Uterus (tissue), 4 donors: ENCODE measurements around the gene SEC24B. TPM values are rescaled to one million over a fixed set of nuclear protein-coding genes. Genes with fewer than 3 reads are reported as not detected.
"Not testable (repeated sequence)": the region's sequence is repeated elsewhere in the genome, so short reads cannot be mapped to it uniquely, and the experiment has no call there.

Experiments used
- DNase-seq, 2 donors: peaks; one replicate each; pipeline ENCODE4 v3.0.0-alpha.2; 2019 to 2020
- H3K27ac ChIP-seq, 2 donors: fragments of 200-600 bp; sonication (generic); 1 replicate in 1 of 2; 2 replicates in 1 of 2; pipeline ENCODE4 v1.5.1; 2016 to 2018
- H3K27me3 ChIP-seq, 2 donors: fragments of 200-600 bp; sonication (generic); one replicate each; pipeline ENCODE4 v1.5.1; 2018 to 2019; ENCODE audit warnings: control low read depth in 1 of 2
- H3K36me3 ChIP-seq, 2 donors: fragments of 200-600 bp; sonication (generic); one replicate each; pipeline ENCODE4 v1.5.1; 2019; ENCODE audit warnings: control low read depth in 1 of 2
- H3K4me1 ChIP-seq, 2 donors: fragments of 200-600 bp; sonication (generic); one replicate each; pipeline ENCODE4 v1.5.1; 2018 to 2019; ENCODE audit warnings: control low read depth in 1 of 2
- H3K4me3 ChIP-seq, 2 donors: fragments of 200-600 bp; sonication (generic); 1 replicate in 1 of 2; 2 replicates in 1 of 2; pipeline ENCODE4 v1.5.1; 2018 to 2019; ENCODE audit warnings: mild to moderate bottlenecking in 1 of 2
- H3K9me3 ChIP-seq, 2 donors: fragments of 200-600 bp; sonication (generic); one replicate each; pipeline ENCODE4 v1.5.1; 2019; ENCODE audit warnings: control low read depth in 1 of 2
- POLR2A ChIP-seq, 2 donors: fragments of 450-650 bp; IDR thresholded peaks; one replicate each; pipeline ENCODE4 v1.6.1; 2016; ENCODE audit warnings: antibody characterized with exemption in 2 of 2, mild to moderate bottlenecking in 1 of 2, moderate library complexity in 1 of 2
- intact Hi-C: fragments of 100-400 bp; cut with DNase I; formaldehyde crosslinking; loops from one replicate; pipeline ENCODE4 v1.15.1; 2023; ENCODE audit warnings: low total_unique reads
- total RNA-seq, 4 donors: library from RNA; depleted of rRNA in 3 of 4; stranded (reverse); fragments of >200 nt in 3 of 4; gene quantifications; one replicate each; pipeline versions ENCODE4 v1.1.0 to v1.2.4, GENCODE V29; 2014 to 2023
- TF ChIP-seq, protein P1 (sequence below), 4 experiments: fragments of 200-600 bp in 2 of 4; fragments of 450-650 bp in 2 of 4; sonication (generic) in 2 of 4; IDR thresholded peaks; one replicate each; pipeline ENCODE4 v1.5.1; 2016 to 2019; ENCODE audit warnings: antibody characterized with exemption in 4 of 4, mild to moderate bottlenecking in 2 of 4, moderate library complexity in 1 of 4
- donor health status: DM: yes; HTN: yes; CAD: no.

The SEC24B gene
- total RNA-seq, 4 donors from 2014 or later = 20.7 to 54.1 (median 30.1) TPM

DNA sequence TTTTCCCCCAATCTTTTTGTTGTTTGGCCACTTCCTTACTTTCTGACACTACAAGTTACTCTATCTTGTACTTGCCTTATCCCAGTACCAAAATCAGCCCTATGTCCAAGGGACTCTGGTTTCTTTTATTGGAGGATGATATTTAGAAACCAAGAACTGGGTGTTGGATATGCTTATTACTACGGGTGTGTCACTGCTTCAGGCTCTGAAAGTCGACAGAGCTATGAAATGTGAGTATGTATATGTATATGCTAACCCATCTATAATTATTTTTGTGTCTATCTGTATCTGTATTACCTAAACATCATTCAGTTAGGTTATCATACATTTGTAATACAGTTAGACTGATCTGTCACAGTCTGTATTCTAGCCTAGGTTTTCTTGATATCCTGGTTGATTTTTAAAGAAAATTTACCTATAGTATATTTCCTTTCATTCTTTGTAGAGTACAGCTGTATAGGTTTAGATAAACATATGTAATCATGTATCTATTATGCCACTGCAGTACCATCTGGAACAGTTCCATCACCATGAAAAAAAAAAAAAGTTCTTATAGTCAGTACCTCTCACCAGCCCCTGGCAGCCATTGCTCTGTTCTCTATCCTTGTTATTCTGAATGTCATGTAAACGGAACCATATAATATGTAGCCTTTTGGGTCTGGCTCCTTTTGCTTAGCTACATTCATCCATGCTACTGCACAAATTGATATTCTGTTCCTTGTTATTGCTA, 18.1 kb downstream of the SEC24B start:
- no peaks in the 10 kb centered on the region for H3K4me1 ChIP-seq
- intact Hi-C loops = no loop called here

DNA sequence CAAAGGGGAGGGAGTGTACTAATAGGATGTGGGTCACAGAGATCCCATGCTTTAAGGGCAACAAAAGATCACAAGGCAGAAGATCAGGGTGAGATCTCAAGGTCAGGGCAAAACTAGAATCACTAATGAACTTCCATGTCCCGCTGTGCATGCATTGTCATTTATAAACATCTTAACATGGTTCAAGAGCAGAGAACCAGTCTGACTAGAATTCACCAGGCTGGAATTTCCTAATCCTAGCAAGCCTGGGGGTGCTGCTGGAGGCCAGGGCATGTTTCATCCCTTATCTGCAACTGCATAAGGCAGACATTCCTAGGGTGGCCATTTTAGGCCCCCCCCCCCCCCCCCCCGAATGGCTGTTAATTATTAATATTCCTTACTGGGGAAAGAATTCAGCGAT, 19.5 kb downstream of the SEC24B start:
- DNase-seq, H3K4me3 ChIP-seq, H3K27me3 ChIP-seq, H3K27ac ChIP-seq, intact Hi-C loops, H3K4me1 ChIP-seq, H3K9me3 ChIP-seq, H3K36me3 ChIP-seq: not testable (repeated sequence)

More for the DNA sequence above, 18.1 kb downstream of the SEC24B start:
- no peak overlapping the region for H3K4me3 ChIP-seq
- no peaks in the 10 kb centered on the region for H3K27me3 ChIP-seq
- no peaks in the 10 kb centered on the region for H3K36me3 ChIP-seq
- H3K27ac ChIP-seq = no peak overlapping the region
- H3K9me3 ChIP-seq = no peaks in the 10 kb centered on the region
- DNase-seq = no peak
- TF ChIP-seq POLR2A (IDR thresholded peaks at IDR 0.05) = no peak

DNA sequence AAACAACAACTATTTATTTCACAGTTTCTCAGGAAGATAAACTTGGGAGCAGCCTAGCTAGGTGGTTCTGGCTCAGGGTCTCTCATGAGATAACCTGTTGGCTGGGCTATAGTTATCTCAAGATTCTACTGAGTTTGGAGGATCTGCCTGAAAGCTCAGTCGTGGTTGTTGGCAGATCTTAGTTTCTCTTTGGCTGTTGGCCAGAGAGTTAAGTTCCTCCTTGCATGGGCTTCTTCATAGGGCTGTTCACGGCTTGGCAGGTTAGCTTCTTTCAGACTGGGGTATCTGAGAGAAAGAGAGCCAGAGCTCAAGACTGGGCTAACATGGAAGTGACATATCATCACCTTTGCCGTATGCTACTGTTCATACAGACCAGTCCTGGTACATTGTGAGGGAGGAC, 28.7 kb downstream of the SEC24B start:
- Histone ChIP-seq H3K4me3 (no peak overlapping the region), H3K9me3 (no peaks in the 10 kb centered on the region), H3K4me1 (no peaks in the 10 kb centered on the region), H3K27me3 (no peaks in the 10 kb centered on the region), H3K27ac (no peak overlapping the region), H3K36me3 (no peaks in the 10 kb centered on the region)
- TF ChIP-seq POLR2A (IDR thresholded peaks at IDR 0.05) = no peak
- TF ChIP-seq, protein P1, sequence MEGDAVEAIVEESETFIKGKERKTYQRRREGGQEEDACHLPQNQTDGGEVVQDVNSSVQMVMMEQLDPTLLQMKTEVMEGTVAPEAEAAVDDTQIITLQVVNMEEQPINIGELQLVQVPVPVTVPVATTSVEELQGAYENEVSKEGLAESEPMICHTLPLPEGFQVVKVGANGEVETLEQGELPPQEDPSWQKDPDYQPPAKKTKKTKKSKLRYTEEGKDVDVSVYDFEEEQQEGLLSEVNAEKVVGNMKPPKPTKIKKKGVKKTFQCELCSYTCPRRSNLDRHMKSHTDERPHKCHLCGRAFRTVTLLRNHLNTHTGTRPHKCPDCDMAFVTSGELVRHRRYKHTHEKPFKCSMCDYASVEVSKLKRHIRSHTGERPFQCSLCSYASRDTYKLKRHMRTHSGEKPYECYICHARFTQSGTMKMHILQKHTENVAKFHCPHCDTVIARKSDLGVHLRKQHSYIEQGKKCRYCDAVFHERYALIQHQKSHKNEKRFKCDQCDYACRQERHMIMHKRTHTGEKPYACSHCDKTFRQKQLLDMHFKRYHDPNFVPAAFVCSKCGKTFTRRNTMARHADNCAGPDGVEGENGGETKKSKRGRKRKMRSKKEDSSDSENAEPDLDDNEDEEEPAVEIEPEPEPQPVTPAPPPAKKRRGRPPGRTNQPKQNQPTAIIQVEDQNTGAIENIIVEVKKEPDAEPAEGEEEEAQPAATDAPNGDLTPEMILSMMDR (IDR thresholded peaks at IDR 0.05) = no peak
- intact Hi-C loops = no loop called here
- DNase-seq = no peak

DNA sequence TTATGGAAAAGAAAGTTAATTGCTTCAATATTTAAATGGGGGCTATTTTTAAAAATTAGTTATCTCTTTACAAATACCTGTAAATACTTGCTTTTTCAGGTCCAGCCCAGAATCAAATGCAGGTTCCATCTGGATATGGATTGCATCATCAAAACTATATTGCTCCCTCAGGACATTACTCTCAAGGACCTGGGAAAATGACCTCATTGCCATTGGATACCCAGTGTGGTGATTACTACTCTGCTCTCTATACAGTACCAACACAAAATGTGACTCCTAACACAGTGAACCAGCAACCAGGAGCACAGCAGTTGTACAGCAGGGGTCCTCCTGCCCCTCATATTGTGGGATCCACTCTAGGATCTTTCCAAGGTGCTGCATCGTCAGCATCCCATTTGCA, 29.2 kb downstream of the SEC24B start:
- no peak for DNase-seq
- Histone ChIP-seq H3K4me1 (no peaks in the 10 kb centered on the region), H3K27ac (no peak overlapping the region), H3K9me3 (no peaks in the 10 kb centered on the region), H3K36me3 (no peaks in the 10 kb centered on the region), H3K27me3 (no peaks in the 10 kb centered on the region), H3K4me3 (no peak overlapping the region)
- intact Hi-C loops = no loop called here
- no peak for TF ChIP-seq POLR2A (IDR thresholded peaks at IDR 0.05)
- TF ChIP-seq, protein P1 (IDR thresholded peaks at IDR 0.05) = no peak

DNA sequence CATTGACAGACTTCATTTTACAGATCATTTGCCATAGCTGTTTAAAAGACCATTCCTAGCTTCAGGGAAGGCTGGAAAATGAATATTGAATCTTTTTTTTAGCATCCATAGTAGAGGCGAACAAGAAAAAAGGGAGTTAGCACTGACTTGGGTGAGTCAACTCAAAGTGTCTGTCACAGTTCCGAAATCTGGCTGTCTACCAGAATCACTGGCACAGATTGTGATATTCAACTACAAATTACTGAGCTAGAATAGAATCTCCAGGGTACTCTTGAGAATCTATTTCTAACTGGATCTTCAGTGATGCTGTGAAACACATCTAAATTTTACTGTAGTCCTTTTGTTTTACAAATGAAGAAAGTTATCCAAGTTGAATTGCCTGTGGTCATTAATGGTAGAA, 31.5 kb downstream of the SEC24B start:
- TF ChIP-seq, protein P1 (IDR thresholded peaks at IDR 0.05) = no peak
- no peak for TF ChIP-seq POLR2A (IDR thresholded peaks at IDR 0.05)
- no peaks in the 10 kb centered on the region for H3K27me3 ChIP-seq
- H3K27ac ChIP-seq = no peak overlapping the region
- DNase-seq = no peak
- H3K4me3 ChIP-seq = no peak overlapping the region
- H3K9me3 ChIP-seq = no peaks in the 10 kb centered on the region
- intact Hi-C loops = no loop called here
- H3K36me3 ChIP-seq = no peaks in the 10 kb centered on the region
- H3K4me1 ChIP-seq = no peaks in the 10 kb centered on the region

DNA sequence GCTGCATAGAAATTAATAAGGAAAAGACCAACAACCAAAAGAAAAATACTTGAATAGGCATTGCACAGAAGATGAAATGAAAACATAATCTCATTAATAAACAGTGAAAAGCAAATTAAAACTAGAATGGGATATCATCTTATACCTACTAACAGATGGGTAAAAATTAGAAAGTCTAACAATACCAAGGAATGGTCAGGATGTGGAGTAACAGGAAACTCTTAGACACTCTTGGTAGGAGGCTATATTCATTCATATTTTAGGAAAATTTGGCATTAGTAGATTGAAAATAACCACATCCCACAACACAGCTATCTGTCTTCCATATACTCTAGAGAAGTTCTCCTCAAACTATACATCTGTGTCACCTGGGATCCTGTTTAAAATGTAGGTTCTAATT, 36.3 kb downstream of the SEC24B start:
- no peak overlapping the region for H3K4me3 ChIP-seq
- H3K4me1 ChIP-seq = no peaks in the 10 kb centered on the region
- H3K27ac ChIP-seq = no peak overlapping the region
- H3K9me3 ChIP-seq = no peaks in the 10 kb centered on the region
- DNase-seq = no peak
- H3K36me3 ChIP-seq = no peaks in the 10 kb centered on the region
- no peak for TF ChIP-seq POLR2A (IDR thresholded peaks at IDR 0.05)
- TF ChIP-seq, protein P1 (IDR thresholded peaks at IDR 0.05) = no peak
- intact Hi-C loops = no loop called here
- no peaks in the 10 kb centered on the region for H3K27me3 ChIP-seq
